Lung (tissue), 12 donors: Measurements from ENCODE around the gene PSMD13. TPM values are rescaled to one million over a fixed set of nuclear protein-coding genes. Genes with fewer than 3 reads are reported as not detected.

ENCODE experiments used
- ATAC-seq: fragments of 200-7000 bp; cut with Tn5 transposase; one replicate; pipeline ENCODE4 v1.9.1; 2020; ENCODE audit warnings: moderate number of reproducible peaks; ENCODE audit not compliant: insufficient read depth, low FRiP score
- DNase-seq, 3 donors: peaks; one replicate each; pipeline ENCODE4 v3.0.0-alpha.2; 2013 to 2017
- H3K27ac ChIP-seq, 2 donors: one replicate each; pipeline ENCODE4 v1.5.1; 2013; ENCODE audit warnings: mild to moderate bottlenecking in 2 of 2, moderate library complexity in 2 of 2, control low read depth in 1 of 2, inconsistent platforms in 1 of 2, low read depth in 1 of 2, low read length in 1 of 2
- H3K27me3 ChIP-seq, 3 donors: one replicate each; pipeline ENCODE4 v1.5.1; 2013; ENCODE audit warnings: low read length in 2 of 3; ENCODE audit not compliant: control insufficient read depth in 3 of 3, insufficient read depth in 3 of 3
- H3K36me3 ChIP-seq, 4 donors: one replicate each; pipeline ENCODE4 v1.5.1; 2013; ENCODE audit warnings: low read length in 4 of 4, mild to moderate bottlenecking in 1 of 4, moderate library complexity in 1 of 4; ENCODE audit not compliant: control insufficient read depth in 4 of 4, insufficient read depth in 4 of 4
- H3K4me1 ChIP-seq, 5 donors: one replicate each; pipeline ENCODE4 v1.5.1; 2013; ENCODE audit warnings: low read length in 5 of 5, mild to moderate bottlenecking in 2 of 5, moderate library complexity in 1 of 5; ENCODE audit not compliant: control insufficient read depth in 5 of 5, insufficient read depth in 5 of 5
- H3K4me3 ChIP-seq: one replicate; pipeline ENCODE4 v1.5.1; 2013; ENCODE audit warnings: mild to moderate bottlenecking, control low read depth, moderate library complexity
- H3K9ac ChIP-seq, 2 donors: one replicate each; pipeline ENCODE4 v1.5.1; 2013; ENCODE audit warnings: low read length in 2 of 2, control low read depth in 1 of 2; ENCODE audit not compliant: insufficient read depth in 1 of 2
- H3K9me3 ChIP-seq, 4 donors: one replicate each; pipeline ENCODE4 v1.5.1; 2013; ENCODE audit warnings: low read length in 3 of 4, mild to moderate bottlenecking in 1 of 4, moderate library complexity in 1 of 4; ENCODE audit not compliant: control insufficient read depth in 4 of 4, insufficient read depth in 3 of 4
- WGBS, 2 donors: extraction: QIAGEN DNeasy Blood & Tissue Kit; methylation state at CpG; one replicate each; pipeline ENCODE4 v1.1.7; 2013; 5-methylcytosine and 5-hydroxymethylcytosine counted together
- polyA plus RNA-seq, 2 donors: library from polyadenylated mRNA; stranded (reverse); fragments of 200-250 nt; gene quantifications; one replicate each; pipeline ENCODE4 v1.2.1, GENCODE V29; 2013
- total RNA-seq, 2 donors: library from RNA; depleted of rRNA in 1 of 2; stranded (reverse); fragments of >200 nt in 1 of 2; gene quantifications; one replicate each; pipeline ENCODE4 v1.2.1, GENCODE V29; 2014 to 2021
- TF ChIP-seq, protein P1 (sequence below): IDR thresholded peaks from 2 replicates; pipeline ENCODE4 v1.5.1; 2012; ENCODE audit warnings: mild to moderate bottlenecking; ENCODE audit errors: control extremely low read depth, extremely low read depth
- donor health status: control.
- donor health status: control.
- donor health status: Bipolar disorder and iron deficiency.
- donor health status: healthy.
- donor health status: DM: yes; HTN: yes; CAD: no.

PSMD13 gene
- total and polyA plus RNA-seq, 4 donors: 75.2 to 184 (median 145) TPM

DNA sequence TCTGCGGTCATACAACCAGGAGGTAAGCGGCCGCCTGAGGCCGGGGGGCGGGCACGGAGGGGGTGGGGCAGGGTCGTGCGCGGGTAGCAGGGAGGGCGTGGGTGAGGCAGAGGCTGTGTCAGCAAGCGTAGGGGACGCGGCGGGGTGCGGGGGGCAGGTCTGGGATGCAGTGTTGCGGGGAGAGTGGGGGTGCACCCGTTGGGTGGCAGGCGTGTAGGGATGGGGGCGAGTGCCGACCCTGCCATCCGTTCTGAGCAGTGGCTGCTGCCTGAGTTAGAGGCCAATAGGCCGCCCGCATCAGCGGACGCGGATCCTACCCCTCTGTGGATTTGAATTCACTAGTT lies 27.9 kb upstream of the PSMD13 start:
- peaks cover 0 to 28% (median 18%) of the 10 kb centered on the region in 5 donors for H3K4me1 ChIP-seq
- H3K27me3 ChIP-seq: no peaks in the 10 kb centered on the region
- H3K36me3 ChIP-seq: peaks cover 6 to 49% (median 48%) of the 10 kb centered on the region in 4 donors
- no peak for DNase-seq
- peak overlapping the region; percentile 61 for H3K4me3 ChIP-seq
- peak overlapping the region; percentile 73 to 97 for H3K27ac ChIP-seq
- peak overlapping the region in 1 of 2 donors; percentile 70 for H3K9ac ChIP-seq
- TF ChIP-seq, protein P1, sequence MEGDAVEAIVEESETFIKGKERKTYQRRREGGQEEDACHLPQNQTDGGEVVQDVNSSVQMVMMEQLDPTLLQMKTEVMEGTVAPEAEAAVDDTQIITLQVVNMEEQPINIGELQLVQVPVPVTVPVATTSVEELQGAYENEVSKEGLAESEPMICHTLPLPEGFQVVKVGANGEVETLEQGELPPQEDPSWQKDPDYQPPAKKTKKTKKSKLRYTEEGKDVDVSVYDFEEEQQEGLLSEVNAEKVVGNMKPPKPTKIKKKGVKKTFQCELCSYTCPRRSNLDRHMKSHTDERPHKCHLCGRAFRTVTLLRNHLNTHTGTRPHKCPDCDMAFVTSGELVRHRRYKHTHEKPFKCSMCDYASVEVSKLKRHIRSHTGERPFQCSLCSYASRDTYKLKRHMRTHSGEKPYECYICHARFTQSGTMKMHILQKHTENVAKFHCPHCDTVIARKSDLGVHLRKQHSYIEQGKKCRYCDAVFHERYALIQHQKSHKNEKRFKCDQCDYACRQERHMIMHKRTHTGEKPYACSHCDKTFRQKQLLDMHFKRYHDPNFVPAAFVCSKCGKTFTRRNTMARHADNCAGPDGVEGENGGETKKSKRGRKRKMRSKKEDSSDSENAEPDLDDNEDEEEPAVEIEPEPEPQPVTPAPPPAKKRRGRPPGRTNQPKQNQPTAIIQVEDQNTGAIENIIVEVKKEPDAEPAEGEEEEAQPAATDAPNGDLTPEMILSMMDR: no peak
- no peak for ATAC-seq
- no peaks in the 10 kb centered on the region for H3K9me3 ChIP-seq
- 1% methylated on average over 20 to 26 of the region's 26 CpGs for WGBS, 2 donors

DNA sequence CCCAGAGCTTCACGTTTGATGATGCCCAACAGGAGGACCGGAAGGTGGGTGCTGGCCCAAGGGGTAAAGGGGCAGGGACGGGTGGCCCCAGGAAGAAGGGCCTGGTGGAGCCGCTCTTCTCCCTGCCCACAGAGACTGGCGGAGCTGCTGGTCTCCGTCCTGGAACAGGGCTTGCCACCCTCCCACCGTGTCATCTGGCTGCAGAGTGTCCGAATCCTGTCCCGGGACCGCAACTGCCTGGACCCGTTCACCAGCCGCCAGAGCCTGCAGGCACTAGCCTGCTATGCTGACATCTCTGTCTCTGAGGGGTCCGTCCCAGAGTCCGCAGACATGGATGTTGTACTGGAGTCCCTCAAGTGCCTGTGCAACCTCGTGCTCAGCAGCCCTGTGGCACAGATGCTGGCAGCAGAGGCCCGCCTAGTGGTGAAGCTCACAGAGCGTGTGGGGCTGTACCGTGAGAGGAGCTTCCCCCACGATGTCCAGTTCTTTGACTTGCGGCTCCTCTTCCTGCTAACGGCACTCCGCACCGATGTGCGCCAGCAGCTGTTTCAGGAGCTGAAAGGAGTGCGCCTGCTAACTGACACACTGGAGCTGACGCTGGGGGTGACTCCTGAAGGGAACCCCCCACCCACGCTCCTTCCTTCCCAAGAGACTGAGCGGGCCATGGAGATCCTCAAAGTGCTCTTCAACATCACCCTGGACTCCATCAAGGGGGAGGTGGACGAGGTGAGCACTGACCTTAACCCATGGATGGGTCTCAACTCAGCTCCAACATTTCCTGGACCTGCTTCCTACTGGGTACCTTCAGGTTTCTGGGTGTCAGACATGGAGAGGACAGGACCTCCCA lies 27.3 kb upstream of the PSMD13 start:
- peaks cover 8 to 48% (median 46%) of the 10 kb centered on the region in 4 donors for H3K36me3 ChIP-seq
- TF ChIP-seq, protein P1: no peak
- ATAC-seq (no peak), DNase-seq (no peak)
- H3K4me1 ChIP-seq: peaks cover 0 to 28% (median 18%) of the 10 kb centered on the region in 5 donors
- H3K9ac ChIP-seq: peak overlapping the region in 1 of 2 donors; percentile 70
- H3K27me3 ChIP-seq: no peaks in the 10 kb centered on the region
- peak overlapping the region; percentile 73 to 97 for H3K27ac ChIP-seq
- H3K4me3 ChIP-seq: peak overlapping the region; percentile 61
- H3K9me3 ChIP-seq: no peaks in the 10 kb centered on the region
- WGBS, 2 donors: 48 to 58% methylated on average over 29 of the region's 29 CpGs

DNA sequence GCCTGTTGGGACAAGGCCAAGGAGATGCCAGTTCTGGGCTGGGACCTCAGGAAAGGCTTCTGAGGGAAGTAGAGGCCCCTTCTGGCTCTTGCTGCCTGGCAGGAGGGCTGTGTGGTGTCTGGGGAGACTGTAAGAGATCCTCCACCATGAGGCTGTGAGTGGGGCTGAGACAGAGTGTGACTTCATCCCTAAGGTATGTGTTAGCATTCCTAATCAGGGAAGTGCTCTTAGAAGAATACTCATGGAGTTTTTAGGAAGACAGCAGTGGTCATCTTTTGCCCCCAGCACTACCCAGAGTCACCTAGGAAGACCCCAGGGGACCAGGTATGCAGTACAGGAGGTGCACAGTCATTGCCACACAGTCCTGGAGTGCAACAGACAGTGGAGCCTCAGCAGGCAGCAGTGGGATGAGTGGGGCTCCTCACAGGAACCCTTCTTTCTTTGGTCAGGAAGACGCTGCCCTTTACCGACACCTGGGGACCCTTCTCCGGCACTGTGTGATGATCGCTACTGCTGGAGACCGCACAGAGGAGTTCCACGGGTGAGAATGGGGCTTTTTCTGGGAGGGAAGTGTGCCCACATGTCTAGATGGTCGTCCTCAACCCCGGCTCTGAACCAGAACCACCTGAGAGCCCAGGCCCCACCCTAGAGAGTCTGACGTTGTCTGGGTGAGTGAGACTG lies 26.5 kb upstream of the PSMD13 start:
- Histone ChIP-seq H3K9me3 (no peaks in the 10 kb centered on the region), H3K4me1 (peaks cover 0 to 28% (median 18%) of the 10 kb centered on the region in 5 donors), H3K27me3 (no peaks in the 10 kb centered on the region), H3K36me3 (peaks cover 11 to 49% (median 46%) of the 10 kb centered on the region in 4 donors), H3K9ac (peak overlapping the region in 1 of 2 donors; percentile 26), H3K4me3 (no peak overlapping the region), H3K27ac (peak overlapping the region in 1 of 2 donors; percentile 33)
- WGBS, 2 donors: 88 to 94% methylated on average over 9 of the region's 9 CpGs
- ATAC-seq (no peak), DNase-seq (no peak)
- TF ChIP-seq, protein P1: no peak
